Measurements from ENCODE around the gene LRRK1. TPM values are rescaled to one million over a fixed set of nuclear protein-coding genes. Genes with fewer than 3 reads are reported as not detected.

Gene LRRK1
- total and polyA plus RNA-seq, 7 donors, result 7.1 to 27.4 (median 10.2) TPM

GRCh38 chr15:100923076-100923475 lies 3.9 kb downstream of the LRRK1 start:
- H3K36me3 ChIP-seq, result peaks cover 0 to 27% (median 7%) of the 10 kb centered on the region in 4 donors
- no peaks in the 10 kb centered on the region for H3K27me3 ChIP-seq
- peaks cover 0 to 26% (median 12%) of the 10 kb centered on the region in 4 donors for H3K4me1 ChIP-seq
- no peak overlapping the region for H3K4me3 ChIP-seq
- TF ChIP-seq POLR2AphosphoS5 (IDR thresholded peaks at IDR 0.05) (no peak), EP300 (IDR thresholded peaks at IDR 0.05) (no peak), POLR2A (IDR thresholded peaks at IDR 0.05) (no peak)
- TF ChIP-seq, protein P1, sequence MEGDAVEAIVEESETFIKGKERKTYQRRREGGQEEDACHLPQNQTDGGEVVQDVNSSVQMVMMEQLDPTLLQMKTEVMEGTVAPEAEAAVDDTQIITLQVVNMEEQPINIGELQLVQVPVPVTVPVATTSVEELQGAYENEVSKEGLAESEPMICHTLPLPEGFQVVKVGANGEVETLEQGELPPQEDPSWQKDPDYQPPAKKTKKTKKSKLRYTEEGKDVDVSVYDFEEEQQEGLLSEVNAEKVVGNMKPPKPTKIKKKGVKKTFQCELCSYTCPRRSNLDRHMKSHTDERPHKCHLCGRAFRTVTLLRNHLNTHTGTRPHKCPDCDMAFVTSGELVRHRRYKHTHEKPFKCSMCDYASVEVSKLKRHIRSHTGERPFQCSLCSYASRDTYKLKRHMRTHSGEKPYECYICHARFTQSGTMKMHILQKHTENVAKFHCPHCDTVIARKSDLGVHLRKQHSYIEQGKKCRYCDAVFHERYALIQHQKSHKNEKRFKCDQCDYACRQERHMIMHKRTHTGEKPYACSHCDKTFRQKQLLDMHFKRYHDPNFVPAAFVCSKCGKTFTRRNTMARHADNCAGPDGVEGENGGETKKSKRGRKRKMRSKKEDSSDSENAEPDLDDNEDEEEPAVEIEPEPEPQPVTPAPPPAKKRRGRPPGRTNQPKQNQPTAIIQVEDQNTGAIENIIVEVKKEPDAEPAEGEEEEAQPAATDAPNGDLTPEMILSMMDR (IDR thresholded peaks at IDR 0.05), result no peak
- 85 to 94% methylated on average over 7 of the region's 7 CpGs for WGBS, 2 donors
- no peak for DNase-seq
- no peaks in the 10 kb centered on the region for H3K9me3 ChIP-seq
- H3K27ac ChIP-seq, result no peak overlapping the region
- intact Hi-C loops (cut with DNase I), result loop anchor here (5.0 kb wide), 1 partner anchor 329 kb away; the partner anchor contains the start of gene CHSY1

GRCh38 chr15:100923902-100924301 lies 4.7 kb downstream of the LRRK1 start:
- no peak for DNase-seq
- Histone ChIP-seq H3K36me3 (peaks cover 0 to 35% (median 7%) of the 10 kb centered on the region in 4 donors), H3K9me3 (no peaks in the 10 kb centered on the region), H3K27ac (no peak overlapping the region), H3K4me3 (no peak overlapping the region), H3K4me1 (peaks cover 0 to 23% (median 6%) of the 10 kb centered on the region in 4 donors), H3K27me3 (no peaks in the 10 kb centered on the region)
- 93 to 95% methylated on average over 5 of the region's 5 CpGs for WGBS, 2 donors
- intact Hi-C loops (cut with DNase I), result loop anchor here (5.0 kb wide), 1 partner anchor 328 kb away; the partner anchor contains the start of gene CHSY1
- TF ChIP-seq POLR2A (IDR thresholded peaks at IDR 0.05) (no peak), POLR2AphosphoS5 (IDR thresholded peaks at IDR 0.05) (no peak), EP300 (IDR thresholded peaks at IDR 0.05) (no peak)
- TF ChIP-seq, protein P1 (IDR thresholded peaks at IDR 0.05), result no peak

- no peak for DNase-seq
- no peak overlapping the region for H3K4me3 ChIP-seq
- peaks cover 0 to 23% (median 6%) of the 10 kb centered on the region in 4 donors for H3K4me1 ChIP-seq
- no peak for TF ChIP-seq POLR2A (IDR thresholded peaks at IDR 0.05)
- no peak for TF ChIP-seq POLR2AphosphoS5 (IDR thresholded peaks at IDR 0.05)
- TF ChIP-seq, protein P1 (IDR thresholded peaks at IDR 0.05), result no peak
- H3K9me3 ChIP-seq, result no peaks in the 10 kb centered on the region
- 91 to 94% methylated on average over 11 of the region's 11 CpGs for WGBS, 2 donors
- H3K36me3 ChIP-seq, result peaks cover 0 to 35% (median 7%) of the 10 kb centered on the region in 4 donors
- H3K27ac ChIP-seq, result no peak overlapping the region
- intact Hi-C loops (cut with DNase I), result loop anchor here (5.0 kb wide), 1 partner anchor 328 kb away; the partner anchor contains the start of gene CHSY1
- H3K27me3 ChIP-seq, result no peaks in the 10 kb centered on the region
These were observed 5.3 kb downstream of the LRRK1 start for GRCh38 chr15:100924436-100924835.

- peaks cover 0 to 14% (median 2%) of the 10 kb centered on the region in 4 donors for H3K4me1 ChIP-seq
- intact Hi-C loops (cut with DNase I), result no loop called here
- H3K4me3 ChIP-seq, result no peak overlapping the region
- H3K9me3 ChIP-seq, result no peaks in the 10 kb centered on the region
- no peak overlapping the region for H3K27ac ChIP-seq
- 19 to 74% methylated on average over 8 of the region's 8 CpGs for WGBS, 2 donors
- H3K36me3 ChIP-seq, result peaks cover 0 to 35% (median 7%) of the 10 kb centered on the region in 4 donors
- TF ChIP-seq, protein P1 (IDR thresholded peaks at IDR 0.05), result no peak
- TF ChIP-seq EP300 (IDR thresholded peaks at IDR 0.05) (no peak), POLR2AphosphoS5 (IDR thresholded peaks at IDR 0.05) (no peak), POLR2A (IDR thresholded peaks at IDR 0.05) (no peak)
- no peaks in the 10 kb centered on the region for H3K27me3 ChIP-seq
- no peak for DNase-seq
These were observed 6.3 kb downstream of the LRRK1 start for GRCh38 chr15:100925480-100925879.

- intact Hi-C loops (cut with DNase I), result no loop called here
- peaks cover 0 to 8% (median 0%) of the 10 kb centered on the region in 4 donors for H3K4me1 ChIP-seq
- WGBS, 2 donors, result 83 to 94% methylated on average over 11 of the region's 11 CpGs
- no peaks in the 10 kb centered on the region for H3K27me3 ChIP-seq
- peaks cover 0 to 35% (median 7%) of the 10 kb centered on the region in 4 donors for H3K36me3 ChIP-seq
- no peak overlapping the region for H3K27ac ChIP-seq
- DNase-seq, result no peak
- H3K4me3 ChIP-seq, result no peak overlapping the region
- TF ChIP-seq POLR2AphosphoS5 (IDR thresholded peaks at IDR 0.05) (no peak), EP300 (IDR thresholded peaks at IDR 0.05) (no peak), POLR2A (IDR thresholded peaks at IDR 0.05) (no peak)
- TF ChIP-seq, protein P1 (IDR thresholded peaks at IDR 0.05), result no peak
- H3K9me3 ChIP-seq, result no peaks in the 10 kb centered on the region
These were observed 7.1 kb downstream of the LRRK1 start for GRCh38 chr15:100926258-100926657.

All from sigmoid colon (tissue), 7 donors.